Measurements from ENCODE around the gene LAP3.

The LAP3 gene

DNA sequence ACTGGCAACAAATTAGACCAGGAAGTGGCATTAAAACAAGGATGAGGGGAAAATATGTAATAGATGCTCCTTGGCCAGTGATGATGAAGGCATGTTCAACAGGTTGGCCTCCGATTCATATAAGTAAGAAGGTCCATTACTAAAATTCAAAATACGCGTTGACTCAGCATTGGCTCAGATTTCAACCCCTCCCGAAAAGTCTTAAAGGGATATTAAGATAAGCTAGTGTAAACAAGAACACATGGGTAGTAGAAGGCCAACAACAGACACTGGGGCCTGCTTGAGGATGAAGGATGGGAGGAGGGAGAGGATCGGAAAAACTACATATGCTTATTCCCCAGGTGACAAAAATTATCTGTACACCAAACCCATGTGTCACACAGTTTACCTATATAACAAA is 19.1 kb upstream of the LAP3 start:
- no CpG with 5 or more reads among the region's 5 CpGs for WGBS, 2 donors (ENCODE audit: extremely low coverage in 2 of 2, insufficient read length in 2 of 2, insufficient replicate concordance in 1 of 2)
- Histone ChIP-seq H2BK120ac (ENCODE audit: low read depth, low read length) (no peak overlapping the region), H3K79me1 (ENCODE audit: low read depth, low read length) (no peaks in the 10 kb centered on the region), H3K9ac (ENCODE audit: low read depth, low read length, poor library complexity) (no peak overlapping the region), H4K8ac (ENCODE audit: low read depth, low read length) (no peak overlapping the region), H2AK5ac (ENCODE audit: low read depth, low read length) (no peak overlapping the region), H3K27ac (replicated peaks; ENCODE audit: low read length) (no peak overlapping the region), H2BK5ac (ENCODE audit: low read length) (no peak overlapping the region), H3K14ac (ENCODE audit: low read length) (no peak overlapping the region), H3K36me3 (replicated peaks in 1 of 2; ENCODE audit: control insufficient read depth in 2 of 2, insufficient read depth in 2 of 2, low read length in 2 of 2) (no peaks in the 10 kb centered on the region), H2BK12ac (ENCODE audit: low read length) (no peak overlapping the region), H3K9me3 (replicated peaks in 1 of 2; ENCODE audit: control insufficient read depth in 2 of 2, insufficient read depth in 1 of 2, low read depth in 1 of 2, low read length in 2 of 2) (no peaks in the 10 kb centered on the region), H3K23ac (ENCODE audit: low read depth, low read length, poor library complexity) (no peak overlapping the region), H3K4me2 (ENCODE audit: insufficient read depth, low read length, poor library complexity, severe bottlenecking) (no peak overlapping the region), H4K91ac (ENCODE audit: low read depth, low read length, poor library complexity) (no peak overlapping the region), H3K18ac (ENCODE audit: low read length) (no peak overlapping the region), H3K27me3 (ENCODE audit: control insufficient read depth in 3 of 3, insufficient read depth in 3 of 3, low read depth in 1 of 3, low read length in 3 of 3) (peaks cover 0 to 14% (median 0%) of the 10 kb centered on the region in 3 experiments), H2BK15ac (ENCODE audit: low read length) (no peak overlapping the region), H3K4me3 (ENCODE audit: low read length in 2 of 2) (no peak overlapping the region), H3K4me1 (ENCODE audit: control insufficient read depth in 2 of 2, insufficient read depth in 1 of 2, low read depth in 1 of 2, low read length in 2 of 2) (no peaks in the 10 kb centered on the region), H3K4ac (ENCODE audit: low read length) (no peak overlapping the region), H2AFZ (ENCODE audit: low read length) (no peak overlapping the region)
- DNase-seq (ENCODE audit: low spot score), result no peak

DNA sequence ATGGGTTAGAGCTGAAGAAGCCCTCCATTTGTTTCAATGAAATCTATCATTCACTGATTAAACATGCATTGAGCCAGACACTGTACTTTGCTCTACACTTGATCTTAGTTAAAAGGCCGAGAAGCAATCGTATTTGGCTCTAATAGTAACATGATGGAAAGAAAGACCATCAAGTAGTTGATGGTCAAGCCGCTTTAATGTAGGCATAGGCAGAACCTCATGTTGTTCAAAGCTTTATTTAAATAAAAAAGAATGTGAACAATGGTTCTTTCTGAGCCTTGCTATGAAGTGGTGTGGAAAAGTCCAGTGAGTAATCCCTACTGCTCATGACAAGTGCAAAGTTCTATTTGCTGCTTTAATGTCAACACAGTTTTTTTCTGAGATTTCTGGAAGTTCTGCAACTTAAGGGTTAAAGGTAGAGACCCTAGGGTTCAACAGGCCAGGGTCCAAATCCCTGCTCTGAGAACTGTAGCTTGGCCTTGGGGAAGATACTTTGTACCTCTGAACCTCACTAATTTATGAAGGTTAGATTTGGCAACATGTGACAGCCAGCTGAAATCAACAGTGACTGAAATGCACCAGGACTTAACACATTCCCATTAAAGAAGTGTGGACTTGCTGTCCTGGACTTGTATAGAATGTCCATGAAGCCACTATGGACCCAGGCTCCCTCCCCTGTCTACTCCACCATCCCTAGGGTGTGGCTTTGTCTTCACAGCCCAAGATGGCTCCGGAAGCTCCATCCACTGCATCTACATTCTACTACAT is 17.9 kb upstream of the LAP3 start:
- Histone ChIP-seq H2AFZ (ENCODE audit: low read length) (no peak overlapping the region), H3K4ac (ENCODE audit: low read length) (no peak overlapping the region), H3K9me3 (replicated peaks in 1 of 2; ENCODE audit: control insufficient read depth in 2 of 2, insufficient read depth in 1 of 2, low read depth in 1 of 2, low read length in 2 of 2) (no peaks in the 10 kb centered on the region), H3K14ac (ENCODE audit: low read length) (no peak overlapping the region), H4K91ac (ENCODE audit: low read depth, low read length, poor library complexity) (no peak overlapping the region), H2AK5ac (ENCODE audit: low read depth, low read length) (no peak overlapping the region), H2BK120ac (ENCODE audit: low read depth, low read length) (no peak overlapping the region), H2BK15ac (ENCODE audit: low read length) (no peak overlapping the region), H3K4me1 (ENCODE audit: control insufficient read depth in 2 of 2, insufficient read depth in 1 of 2, low read depth in 1 of 2, low read length in 2 of 2) (no peaks in the 10 kb centered on the region), H3K27me3 (ENCODE audit: control insufficient read depth in 3 of 3, insufficient read depth in 3 of 3, low read depth in 1 of 3, low read length in 3 of 3) (peaks cover 0 to 14% (median 0%) of the 10 kb centered on the region in 3 experiments), H3K18ac (ENCODE audit: low read length) (no peak overlapping the region), H3K9ac (ENCODE audit: low read depth, low read length, poor library complexity) (no peak overlapping the region), H3K79me1 (ENCODE audit: low read depth, low read length) (no peaks in the 10 kb centered on the region), H3K23ac (ENCODE audit: low read depth, low read length, poor library complexity) (no peak overlapping the region), H3K36me3 (replicated peaks in 1 of 2; ENCODE audit: control insufficient read depth in 2 of 2, insufficient read depth in 2 of 2, low read length in 2 of 2) (no peaks in the 10 kb centered on the region), H4K8ac (ENCODE audit: low read depth, low read length) (no peak overlapping the region), H2BK5ac (ENCODE audit: low read length) (no peak overlapping the region), H3K4me2 (ENCODE audit: insufficient read depth, low read length, poor library complexity, severe bottlenecking) (no peak overlapping the region), H3K27ac (replicated peaks; ENCODE audit: low read length) (no peak overlapping the region), H2BK12ac (ENCODE audit: low read length) (no peak overlapping the region), H3K4me3 (ENCODE audit: low read length in 2 of 2) (no peak overlapping the region)
- DNase-seq (ENCODE audit: low spot score), result no peak
- WGBS, 2 donors (ENCODE audit: extremely low coverage in 2 of 2, insufficient read length in 2 of 2, insufficient replicate concordance in 1 of 2), result no CpG with 5 or more reads among the region's 4 CpGs

- no peaks in the 10 kb centered on the region for H3K79me1 ChIP-seq (ENCODE audit: low read depth, low read length)
- H3K4me2 ChIP-seq (ENCODE audit: insufficient read depth, low read length, poor library complexity, severe bottlenecking), result no peak overlapping the region
- no peak overlapping the region for H3K23ac ChIP-seq (ENCODE audit: low read depth, low read length, poor library complexity)
- H3K4me1 ChIP-seq (ENCODE audit: control insufficient read depth in 2 of 2, insufficient read depth in 1 of 2, low read depth in 1 of 2, low read length in 2 of 2), result no peaks in the 10 kb centered on the region
- peaks cover 0 to 13% (median 0%) of the 10 kb centered on the region in 3 experiments for H3K27me3 ChIP-seq (ENCODE audit: control insufficient read depth in 3 of 3, insufficient read depth in 3 of 3, low read depth in 1 of 3, low read length in 3 of 3)
- no peak overlapping the region for H3K14ac ChIP-seq (ENCODE audit: low read length)
- no peak overlapping the region for H2BK5ac ChIP-seq (ENCODE audit: low read length)
- no peak overlapping the region for H3K18ac ChIP-seq (ENCODE audit: low read length)
- no CpG with 5 or more reads among the region's 3 CpGs for WGBS, 2 donors (ENCODE audit: extremely low coverage in 2 of 2, insufficient read length in 2 of 2, insufficient replicate concordance in 1 of 2)
- H2AFZ ChIP-seq (ENCODE audit: low read length), result no peak overlapping the region
- no peak overlapping the region for H3K9ac ChIP-seq (ENCODE audit: low read depth, low read length, poor library complexity)
- no peaks in the 10 kb centered on the region for H3K9me3 ChIP-seq (replicated peaks in 1 of 2; ENCODE audit: control insufficient read depth in 2 of 2, insufficient read depth in 1 of 2, low read depth in 1 of 2, low read length in 2 of 2)
- no peak overlapping the region for H2BK12ac ChIP-seq (ENCODE audit: low read length)
- H2AK5ac ChIP-seq (ENCODE audit: low read depth, low read length), result no peak overlapping the region
- H3K36me3 ChIP-seq (replicated peaks in 1 of 2; ENCODE audit: control insufficient read depth in 2 of 2, insufficient read depth in 2 of 2, low read length in 2 of 2), result no peaks in the 10 kb centered on the region
- DNase-seq (ENCODE audit: low spot score), result no peak
- H4K91ac ChIP-seq (ENCODE audit: low read depth, low read length, poor library complexity), result no peak overlapping the region
- no peak overlapping the region for H3K4ac ChIP-seq (ENCODE audit: low read length)
- H4K8ac ChIP-seq (ENCODE audit: low read depth, low read length), result no peak overlapping the region
- no peak overlapping the region for H3K27ac ChIP-seq (replicated peaks; ENCODE audit: low read length)
- H3K4me3 ChIP-seq (ENCODE audit: low read length in 2 of 2), result no peak overlapping the region
- H2BK120ac ChIP-seq (ENCODE audit: low read depth, low read length), result no peak overlapping the region
- H2BK15ac ChIP-seq (ENCODE audit: low read length), result no peak overlapping the region
Measured at GRCh38 chr4:17559709-17560048, 17.3 kb upstream of the LAP3 start.

DNA sequence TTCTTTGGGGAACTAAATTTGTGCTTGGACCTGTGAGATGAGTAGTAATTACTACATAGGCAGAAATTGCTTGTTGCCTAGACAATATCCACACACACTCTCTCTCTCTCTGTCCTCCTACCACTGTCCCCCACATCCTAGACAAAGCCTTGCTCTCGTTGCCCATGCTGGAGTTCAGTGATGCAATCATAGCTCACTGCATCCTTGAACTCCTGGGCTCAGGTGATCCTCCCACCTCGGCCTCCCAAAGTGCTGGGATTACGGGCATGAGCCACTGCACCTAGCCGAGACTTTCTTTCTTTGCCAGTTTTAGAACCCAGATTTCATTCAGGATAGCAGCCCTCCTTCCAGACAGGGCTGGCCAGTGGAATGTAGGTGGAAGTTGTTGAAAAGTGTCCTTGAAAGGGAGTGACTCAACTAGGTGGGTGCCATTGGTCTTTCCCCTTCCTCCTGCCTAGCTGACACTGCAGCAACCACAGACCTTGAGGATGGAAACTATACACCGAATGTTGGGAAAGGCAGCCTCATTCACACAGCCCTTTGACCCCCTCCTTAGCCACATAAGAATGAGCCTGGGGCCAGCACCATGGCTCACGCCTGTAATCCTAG is 16.8 kb upstream of the LAP3 start:
- H3K9ac ChIP-seq (ENCODE audit: low read depth, low read length, poor library complexity), result no peak overlapping the region
- H3K27ac ChIP-seq (replicated peaks; ENCODE audit: low read length), result no peak overlapping the region
- H3K23ac ChIP-seq (ENCODE audit: low read depth, low read length, poor library complexity), result no peak overlapping the region
- no peak overlapping the region for H3K18ac ChIP-seq (ENCODE audit: low read length)
- H2BK120ac ChIP-seq (ENCODE audit: low read depth, low read length), result no peak overlapping the region
- no peak overlapping the region for H4K91ac ChIP-seq (ENCODE audit: low read depth, low read length, poor library complexity)
- H2BK5ac ChIP-seq (ENCODE audit: low read length), result no peak overlapping the region
- no peaks in the 10 kb centered on the region for H3K4me1 ChIP-seq (ENCODE audit: control insufficient read depth in 2 of 2, insufficient read depth in 1 of 2, low read depth in 1 of 2, low read length in 2 of 2)
- H3K79me1 ChIP-seq (ENCODE audit: low read depth, low read length), result no peaks in the 10 kb centered on the region
- H2AK5ac ChIP-seq (ENCODE audit: low read depth, low read length), result no peak overlapping the region
- H3K4me3 ChIP-seq (ENCODE audit: low read length in 2 of 2), result no peak overlapping the region
- H2BK15ac ChIP-seq (ENCODE audit: low read length), result no peak overlapping the region
- no peak overlapping the region for H2BK12ac ChIP-seq (ENCODE audit: low read length)
- peaks cover 0 to 10% (median 0%) of the 10 kb centered on the region in 3 experiments for H3K27me3 ChIP-seq (ENCODE audit: control insufficient read depth in 3 of 3, insufficient read depth in 3 of 3, low read depth in 1 of 3, low read length in 3 of 3)
- no peak overlapping the region for H2AFZ ChIP-seq (ENCODE audit: low read length)
- H4K8ac ChIP-seq (ENCODE audit: low read depth, low read length), result no peak overlapping the region
- no peak overlapping the region for H3K4ac ChIP-seq (ENCODE audit: low read length)
- no peaks in the 10 kb centered on the region for H3K36me3 ChIP-seq (replicated peaks in 1 of 2; ENCODE audit: control insufficient read depth in 2 of 2, insufficient read depth in 2 of 2, low read length in 2 of 2)
- no peak overlapping the region for H3K4me2 ChIP-seq (ENCODE audit: insufficient read depth, low read length, poor library complexity, severe bottlenecking)
- H3K14ac ChIP-seq (ENCODE audit: low read length), result no peak overlapping the region
- no CpG with 5 or more reads among the region's 6 CpGs for WGBS, 2 donors (ENCODE audit: extremely low coverage in 2 of 2, insufficient read length in 2 of 2, insufficient replicate concordance in 1 of 2)
- DNase-seq (ENCODE audit: low spot score), result no peak
- no peaks in the 10 kb centered on the region for H3K9me3 ChIP-seq (replicated peaks in 1 of 2; ENCODE audit: control insufficient read depth in 2 of 2, insufficient read depth in 1 of 2, low read depth in 1 of 2, low read length in 2 of 2)
